ENCODE measurements around the gene RRP36.

RRP36 gene

DNA sequence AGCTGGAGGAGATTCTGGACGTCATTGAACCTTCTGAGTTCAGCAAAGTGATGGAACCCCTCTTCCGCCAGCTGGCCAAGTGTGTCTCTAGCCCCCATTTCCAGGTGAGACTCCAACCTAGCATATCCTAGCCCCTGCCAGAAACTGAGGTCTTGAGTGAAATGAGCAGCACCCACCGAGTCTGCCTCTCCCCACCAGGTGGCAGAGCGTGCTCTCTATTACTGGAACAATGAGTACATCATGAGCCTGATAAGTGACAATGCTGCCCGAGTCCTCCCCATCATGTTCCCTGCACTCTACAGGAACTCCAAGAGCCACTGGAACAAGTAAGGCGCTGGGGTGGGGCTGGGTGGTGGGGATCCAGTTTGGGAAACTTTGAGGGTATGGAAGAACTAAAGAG lies 12.3 kb upstream of the RRP36 start:
- peak; percentile 52 for DNase-seq

DNA sequence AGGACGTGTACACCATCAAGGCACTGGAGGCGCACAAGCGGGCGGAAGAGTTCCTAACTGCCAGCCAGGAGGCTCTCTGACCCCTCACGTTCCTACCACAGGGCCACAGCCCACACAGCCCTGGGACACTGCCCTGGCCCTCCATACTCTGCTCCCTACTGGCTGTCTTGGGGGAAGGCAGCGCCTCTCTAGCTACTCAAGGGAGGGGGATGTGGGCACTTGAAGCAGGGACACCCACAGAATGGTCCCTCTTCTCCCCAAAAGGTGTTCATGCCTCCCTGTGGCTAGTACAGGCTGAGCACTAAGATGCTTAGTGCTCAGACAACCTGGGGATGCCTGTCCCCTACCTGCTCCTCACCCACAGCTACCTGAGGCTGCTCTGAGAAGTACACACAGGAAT lies 10.2 kb upstream of the RRP36 start:
- no peak for DNase-seq

DNA sequence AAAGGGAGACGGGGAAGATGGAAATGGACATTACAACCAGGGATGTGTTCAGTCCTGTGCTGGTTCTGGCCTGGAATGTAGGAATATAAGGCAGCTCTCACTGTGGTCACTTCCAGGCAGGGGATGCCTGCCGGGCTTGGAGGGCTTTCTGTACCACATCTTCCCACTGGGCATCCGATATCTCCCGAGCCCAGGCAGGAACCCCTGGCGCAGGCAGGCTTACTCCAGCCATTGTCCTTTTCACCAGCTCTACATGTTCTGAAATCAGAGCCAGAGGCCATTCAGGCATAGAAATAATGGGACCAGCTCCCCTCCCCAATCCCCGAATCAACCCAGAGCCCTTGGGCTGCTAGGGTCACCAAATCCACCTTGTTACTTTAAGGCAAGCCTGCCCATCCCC lies 9.1 kb upstream of the RRP36 start:
- no peak for DNase-seq

GRCh38 chr6:43013097-43013842 lies 8.2 kb upstream of the RRP36 start:
- no peak for DNase-seq

GRCh38 chr6:43013843-43014433 lies 7.5 kb upstream of the RRP36 start, which contains the start of the genes KLHDC3 and MEA1:
KLHDC3 (plus strand) TSS chr6:43014249; CDS start chr6:43017193, 2,944 bp downstream.
MEA1 (minus strand) TSS chr6:43013946; CDS start chr6:43013813, 133 bp downstream.
- DNase-seq = peak; percentile 99 to 100

GRCh38 chr6:43014434-43014909 lies 7.0 kb upstream of the RRP36 start:
- DNase-seq = no peak

GRCh38 chr6:43016176-43016942 lies 5.1 kb upstream of the RRP36 start:
- no peak for DNase-seq

DNA sequence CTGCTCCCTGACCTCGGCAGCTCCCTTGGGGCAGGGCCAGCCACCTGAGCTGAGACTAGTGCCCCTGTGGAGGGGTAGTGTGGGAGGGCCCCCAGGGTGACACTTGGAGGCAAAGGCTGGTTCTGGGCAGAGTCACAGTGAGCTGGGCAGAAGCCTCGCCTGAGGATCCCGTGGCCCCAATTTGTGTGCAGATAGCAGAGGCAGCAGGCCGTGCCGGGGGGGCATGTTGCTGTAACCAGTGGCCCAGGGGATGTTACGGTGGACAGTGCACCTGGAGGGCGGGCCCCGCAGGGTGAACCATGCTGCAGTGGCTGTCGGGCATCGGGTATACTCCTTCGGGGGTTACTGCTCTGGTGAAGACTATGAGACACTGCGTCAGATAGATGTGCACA lies 4.5 kb upstream of the RRP36 start:
- no peak for DNase-seq

- DNase-seq = no peak
Measured at GRCh38 chr6:43019152-43019551, 2.3 kb upstream of the RRP36 start.

GRCh38 chr6:43020052-43020705 lies 1.2 kb upstream of the RRP36 start:
- DNase-seq = no peak

DNA sequence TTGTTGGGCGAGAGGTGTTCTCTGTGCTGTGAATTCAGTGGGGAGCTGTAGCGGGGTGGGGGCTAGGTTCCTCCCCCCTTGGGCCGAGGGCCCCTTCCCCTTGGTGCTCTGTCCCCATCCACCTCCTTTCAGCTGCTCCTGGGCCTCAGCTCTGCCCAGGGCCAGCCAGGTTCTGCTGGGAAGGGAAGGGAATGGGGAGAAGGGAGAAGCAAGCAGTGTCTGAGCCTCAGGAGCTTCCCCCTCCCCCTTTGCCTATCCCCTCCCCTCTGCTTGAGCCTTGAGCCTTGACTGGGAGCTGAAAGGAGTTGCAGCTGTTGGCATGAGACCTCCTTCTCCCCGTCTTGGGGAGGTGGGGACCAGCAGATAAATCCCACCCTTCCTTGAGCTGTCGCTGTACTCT lies 576 bp upstream of the RRP36 start:
- DNase-seq = no peak

GRCh38 chr6:43024436-43024835 lies 3.0 kb downstream of the RRP36 start:
- peak; percentile 28 to 29 for DNase-seq

GRCh38 chr6:43026365-43026764 lies 4.9 kb downstream of the RRP36 start:
- DNase-seq = no peak

DNA sequence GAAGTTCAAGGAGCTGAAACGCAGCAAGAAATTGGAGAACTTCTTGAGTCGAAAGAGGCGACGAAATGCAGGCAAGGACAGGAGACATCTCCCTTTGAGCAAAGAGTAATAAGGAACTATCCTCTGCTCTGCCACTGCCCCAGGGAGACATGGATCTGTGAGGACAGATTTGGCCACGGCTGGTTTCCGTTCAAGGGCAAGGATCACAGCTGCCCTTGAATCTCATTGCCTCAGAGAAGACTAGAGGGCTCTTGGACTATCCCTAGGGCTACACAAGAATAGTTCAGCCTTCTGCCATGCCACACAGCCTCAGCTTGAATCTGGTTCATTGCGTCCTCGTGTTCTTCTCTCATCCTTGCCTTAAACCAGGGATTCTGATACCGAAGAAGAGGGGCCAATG lies 7.7 kb downstream of the RRP36 start:
- no peak for DNase-seq

- no peak for DNase-seq
Measured at GRCh38 chr6:43032326-43032725, 10.9 kb downstream of the RRP36 start.

DNA sequence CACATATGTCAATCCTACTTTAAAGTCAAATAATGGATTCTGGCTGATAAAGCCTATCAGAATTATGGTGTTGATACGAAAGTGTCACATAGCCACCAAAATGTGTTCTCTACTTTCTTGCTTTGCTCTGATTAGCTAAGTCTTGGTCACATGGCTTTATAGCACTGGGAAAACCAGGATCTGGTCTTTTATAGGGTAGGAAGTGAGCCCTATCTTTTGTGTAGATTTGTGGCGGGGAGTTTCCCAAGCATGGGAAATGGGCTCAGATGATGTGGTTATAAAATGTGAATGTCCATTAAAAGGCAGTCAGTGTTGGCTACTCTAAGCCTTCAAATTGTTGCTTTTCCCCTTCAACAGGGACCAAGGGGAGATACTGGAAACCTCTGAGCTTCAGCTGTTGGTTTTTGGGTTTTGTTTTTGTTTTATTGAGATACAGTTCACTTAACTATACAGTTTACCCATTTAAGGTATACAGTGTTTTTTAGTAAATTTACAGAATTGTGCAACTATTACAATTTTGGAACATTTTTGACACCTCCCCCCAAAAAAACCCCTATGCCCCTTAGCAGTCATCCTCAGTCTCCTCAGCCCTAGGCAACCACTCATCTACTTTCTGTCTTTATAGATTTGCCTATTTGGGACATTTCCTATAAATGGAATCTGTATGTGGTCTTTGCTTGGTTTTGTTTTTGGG lies 12.2 kb downstream of the RRP36 start:
- DNase-seq = no peak

GRCh38 chr6:43034190-43034525 lies 12.7 kb downstream of the RRP36 start:
- DNase-seq = no peak

DNA sequence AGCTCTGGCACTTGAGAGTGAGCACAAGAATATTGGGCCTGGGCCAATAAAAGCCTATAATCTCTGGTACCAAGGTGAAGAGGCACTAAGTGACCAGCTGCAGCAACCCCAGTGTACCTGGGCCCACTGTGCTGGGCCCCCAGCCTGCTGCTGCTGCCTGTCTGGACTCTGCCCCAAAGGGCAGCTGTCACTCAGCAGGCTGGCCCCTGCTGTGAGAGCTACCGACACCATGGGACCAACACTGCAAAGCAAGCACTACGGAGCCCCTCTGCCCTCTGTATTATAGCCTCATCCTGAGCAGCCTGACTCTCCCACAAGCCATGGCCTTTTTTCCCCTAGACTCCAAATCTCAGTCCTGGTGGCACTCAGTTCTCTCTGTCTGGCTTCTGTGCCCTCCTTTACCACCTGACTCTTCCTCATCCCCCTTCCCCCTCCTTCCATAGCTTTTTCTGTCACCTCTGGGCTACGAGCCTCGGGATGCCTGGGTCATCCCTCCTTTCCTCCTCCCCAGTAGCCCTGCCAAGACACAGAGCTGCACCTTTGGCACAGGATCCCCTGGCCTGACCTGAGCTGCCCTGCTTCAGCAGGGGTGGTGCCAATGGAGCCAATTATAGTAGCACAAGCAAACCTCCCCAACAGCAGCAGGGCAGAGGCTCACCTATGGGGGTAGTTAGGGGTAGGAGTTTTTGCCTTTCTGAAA lies 14.2 kb downstream of the RRP36 start:
- no peak for DNase-seq

DNA sequence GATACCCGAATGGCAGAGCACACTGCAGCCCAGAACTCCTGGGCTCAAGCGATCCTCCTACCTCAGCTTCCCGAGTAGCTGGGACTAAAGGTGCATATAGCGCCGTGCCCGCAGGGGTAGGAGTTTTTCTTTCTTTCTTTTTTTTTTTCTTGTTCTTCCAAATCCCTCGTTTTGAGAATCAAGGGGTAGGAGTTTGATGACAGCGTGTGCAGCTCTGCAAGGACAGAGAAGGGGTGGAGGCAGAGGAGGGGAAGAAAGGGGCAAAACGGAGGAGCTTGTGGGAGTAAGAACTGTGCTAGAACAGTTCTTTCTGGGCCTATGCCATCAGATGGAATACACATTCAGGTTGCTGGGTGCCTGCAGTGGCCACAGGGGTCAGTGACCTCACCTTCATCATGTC lies 15.3 kb downstream of the RRP36 start:
- no peak for DNase-seq

DNA sequence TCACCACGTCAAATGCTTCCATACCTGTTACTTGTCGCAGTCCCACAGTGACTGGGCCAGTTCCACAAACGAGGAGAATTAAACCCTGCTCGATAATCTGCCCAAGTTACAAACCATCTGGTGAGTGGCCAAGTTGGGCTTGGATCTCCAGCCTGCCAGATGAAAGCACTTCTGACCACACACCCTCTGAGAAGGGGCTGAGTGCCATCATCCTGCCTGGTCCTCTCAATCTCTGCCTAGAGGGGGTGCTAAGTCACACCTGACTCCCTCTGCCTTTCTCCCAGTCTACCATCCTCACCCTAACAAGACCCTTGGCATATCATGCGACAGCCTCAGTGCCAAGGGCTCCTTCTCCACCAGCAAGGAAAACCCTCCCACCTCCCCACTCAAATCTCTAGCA lies 15.8 kb downstream of the RRP36 start:
- DNase-seq = no peak

DNA sequence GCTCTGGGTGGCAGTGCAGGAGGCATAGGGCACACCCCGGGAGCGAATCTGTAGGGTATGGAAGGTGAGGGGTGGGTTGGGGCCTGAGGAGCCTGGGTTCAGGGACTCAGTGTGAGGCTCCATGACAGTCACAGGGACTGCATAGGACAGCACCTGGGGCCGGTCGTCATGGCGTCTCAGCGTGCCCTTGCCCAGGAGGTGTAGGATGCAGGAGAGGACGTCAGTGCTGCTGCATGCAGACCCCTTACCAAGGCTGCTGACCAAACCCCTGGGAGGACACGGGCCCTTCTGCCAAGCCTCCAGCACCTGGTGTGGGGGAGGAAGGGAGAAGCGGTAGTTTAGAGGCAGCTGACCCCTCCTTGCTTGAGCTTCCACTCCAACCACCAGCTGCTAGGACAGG lies 16.3 kb downstream of the RRP36 start:
- no peak for DNase-seq

DNA sequence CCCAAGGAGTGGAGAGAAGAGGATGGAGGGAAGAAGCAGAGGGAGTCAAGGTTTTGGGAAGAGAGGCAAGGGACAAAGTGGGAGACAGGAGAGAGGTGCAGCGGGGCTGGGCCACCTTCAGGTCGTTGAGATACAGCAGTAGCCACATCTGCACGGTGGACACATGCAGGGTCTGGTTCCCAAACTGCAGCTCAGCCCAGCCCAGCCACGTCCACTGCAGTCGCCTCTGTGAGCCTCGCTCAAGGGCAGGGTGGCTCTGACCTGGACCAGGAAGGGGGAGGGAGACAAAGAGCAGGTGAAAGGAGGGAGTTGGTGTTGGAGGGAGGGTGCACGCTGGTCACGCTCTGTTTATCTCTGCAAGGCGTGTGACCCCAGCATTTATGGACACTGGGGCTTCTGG lies 17.3 kb downstream of the RRP36 start:
- DNase-seq = no peak
